Uterus (tissue), 2 donors: ENCODE results near the gene PNN.

Experiments
- POLR2A ChIP-seq, 2 donors: fragments of 450-650 bp; IDR thresholded peaks; one replicate each; pipeline ENCODE4 v1.6.1; 2016; ENCODE audit warnings: antibody characterized with exemption in 2 of 2, mild to moderate bottlenecking in 1 of 2, moderate library complexity in 1 of 2
- TF ChIP-seq, protein P1 (sequence below), 4 experiments: fragments of 200-600 bp in 2 of 4; fragments of 450-650 bp in 2 of 4; sonication (generic) in 2 of 4; IDR thresholded peaks; one replicate each; pipeline ENCODE4 v1.5.1; 2016 to 2019; ENCODE audit warnings: antibody characterized with exemption in 4 of 4, mild to moderate bottlenecking in 2 of 4, moderate library complexity in 1 of 4

DNA sequence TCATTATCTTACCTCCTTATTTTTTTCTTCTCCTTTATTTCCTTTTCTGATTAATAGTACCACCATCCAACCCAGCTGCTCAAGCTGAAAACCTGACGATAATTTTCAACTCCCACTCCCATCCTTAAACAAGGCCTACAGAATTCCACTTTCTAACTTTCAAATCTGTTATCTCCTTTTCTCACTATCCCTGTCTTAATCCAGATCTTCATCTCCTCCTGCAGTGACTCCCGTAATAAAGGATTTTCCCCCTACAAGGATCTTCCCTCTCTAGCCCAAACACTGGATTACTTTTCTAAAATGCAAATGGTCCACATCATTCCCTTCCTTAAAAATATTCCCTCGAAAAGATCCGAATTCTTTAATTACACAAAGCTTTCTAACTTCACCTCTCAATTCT lies 6.5 kb upstream of the PNN start:
- TF ChIP-seq, protein P1, sequence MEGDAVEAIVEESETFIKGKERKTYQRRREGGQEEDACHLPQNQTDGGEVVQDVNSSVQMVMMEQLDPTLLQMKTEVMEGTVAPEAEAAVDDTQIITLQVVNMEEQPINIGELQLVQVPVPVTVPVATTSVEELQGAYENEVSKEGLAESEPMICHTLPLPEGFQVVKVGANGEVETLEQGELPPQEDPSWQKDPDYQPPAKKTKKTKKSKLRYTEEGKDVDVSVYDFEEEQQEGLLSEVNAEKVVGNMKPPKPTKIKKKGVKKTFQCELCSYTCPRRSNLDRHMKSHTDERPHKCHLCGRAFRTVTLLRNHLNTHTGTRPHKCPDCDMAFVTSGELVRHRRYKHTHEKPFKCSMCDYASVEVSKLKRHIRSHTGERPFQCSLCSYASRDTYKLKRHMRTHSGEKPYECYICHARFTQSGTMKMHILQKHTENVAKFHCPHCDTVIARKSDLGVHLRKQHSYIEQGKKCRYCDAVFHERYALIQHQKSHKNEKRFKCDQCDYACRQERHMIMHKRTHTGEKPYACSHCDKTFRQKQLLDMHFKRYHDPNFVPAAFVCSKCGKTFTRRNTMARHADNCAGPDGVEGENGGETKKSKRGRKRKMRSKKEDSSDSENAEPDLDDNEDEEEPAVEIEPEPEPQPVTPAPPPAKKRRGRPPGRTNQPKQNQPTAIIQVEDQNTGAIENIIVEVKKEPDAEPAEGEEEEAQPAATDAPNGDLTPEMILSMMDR (IDR thresholded peaks at IDR 0.05): no peak
- no peak for TF ChIP-seq POLR2A (IDR thresholded peaks at IDR 0.05)
